ENCODE data around the gene NPTX1. TPM values are rescaled to one million over a fixed set of nuclear protein-coding genes. Genes with fewer than 3 reads are reported as not detected.

The NPTX1 gene
- total and polyA plus RNA-seq, 4 donors = 0.56 to 7.5 (median 1.2) TPM

GRCh38 chr17:80445007-80445725, 31.2 kb downstream of the NPTX1 start:
- H3K36me3 ChIP-seq (ENCODE audit: control insufficient read depth in 4 of 4, insufficient read depth in 4 of 4, low read length in 4 of 4) = no peaks in the 10 kb centered on the region
- H3K9me3 ChIP-seq (ENCODE audit: control insufficient read depth in 4 of 4, insufficient read depth in 3 of 4, low read length in 3 of 4) = no peaks in the 10 kb centered on the region
- no peak for DNase-seq
- TF ChIP-seq CTCF (IDR thresholded peaks at IDR 0.05; ENCODE audit: control extremely low read depth, extremely low read depth) = no peak
- no peak overlapping the region for H3K4me3 ChIP-seq
- peaks cover 0 to 3% (median 0%) of the 10 kb centered on the region in 5 donors for H3K4me1 ChIP-seq (ENCODE audit: control insufficient read depth in 5 of 5, insufficient read depth in 5 of 5, low read length in 5 of 5)
- no peak overlapping the region for H3K27ac ChIP-seq (ENCODE audit: low read depth in 1 of 2, low read length in 1 of 2)
- 70 to 78% methylated on average over 20 to 26 of the region's 26 CpGs for WGBS, 2 donors
- no peak overlapping the region for H3K9ac ChIP-seq (ENCODE audit: insufficient read depth in 1 of 2, low read length in 2 of 2)
- H3K27me3 ChIP-seq (ENCODE audit: control insufficient read depth in 3 of 3, insufficient read depth in 3 of 3, low read length in 2 of 3) = peaks cover 0 to 7% (median 0%) of the 10 kb centered on the region in 3 donors
- no peak for ATAC-seq (ENCODE audit: insufficient read depth, low FRiP score)

GRCh38 chr17:80444644-80444979, 31.8 kb downstream of the NPTX1 start:
- Histone ChIP-seq H3K9ac (ENCODE audit: insufficient read depth in 1 of 2, low read length in 2 of 2) (no peak overlapping the region), H3K4me1 (ENCODE audit: control insufficient read depth in 5 of 5, insufficient read depth in 5 of 5, low read length in 5 of 5) (no peaks in the 10 kb centered on the region), H3K27me3 (ENCODE audit: control insufficient read depth in 3 of 3, insufficient read depth in 3 of 3, low read length in 2 of 3) (peaks cover 0 to 7% (median 0%) of the 10 kb centered on the region in 3 donors), H3K36me3 (ENCODE audit: control insufficient read depth in 4 of 4, insufficient read depth in 4 of 4, low read length in 4 of 4) (no peaks in the 10 kb centered on the region), H3K9me3 (ENCODE audit: control insufficient read depth in 4 of 4, insufficient read depth in 3 of 4, low read length in 3 of 4) (no peaks in the 10 kb centered on the region), H3K4me3 (no peak overlapping the region), H3K27ac (ENCODE audit: low read depth in 1 of 2, low read length in 1 of 2) (no peak overlapping the region)
- WGBS, 2 donors = 82 to 84% methylated on average over 6 of the region's 6 CpGs
- ATAC-seq (ENCODE audit: insufficient read depth, low FRiP score) = no peak
- no peak for DNase-seq
- TF ChIP-seq CTCF (IDR thresholded peaks at IDR 0.05; ENCODE audit: control extremely low read depth, extremely low read depth) = no peak

- peaks cover 0 to 7% (median 0%) of the 10 kb centered on the region in 3 donors for H3K27me3 ChIP-seq (ENCODE audit: control insufficient read depth in 3 of 3, insufficient read depth in 3 of 3, low read length in 2 of 3)
- H3K4me3 ChIP-seq = no peak overlapping the region
- no peak overlapping the region for H3K9ac ChIP-seq (ENCODE audit: insufficient read depth in 1 of 2, low read length in 2 of 2)
- no peak for DNase-seq
- WGBS, 2 donors = 50 to 55% methylated on average over 30 to 31 of the region's 31 CpGs
- no peaks in the 10 kb centered on the region for H3K4me1 ChIP-seq (ENCODE audit: control insufficient read depth in 5 of 5, insufficient read depth in 5 of 5, low read length in 5 of 5)
- no peak overlapping the region for H3K27ac ChIP-seq (ENCODE audit: low read depth in 1 of 2, low read length in 1 of 2)
- TF ChIP-seq CTCF (IDR thresholded peaks at IDR 0.05; ENCODE audit: control extremely low read depth, extremely low read depth) = no peak
- H3K36me3 ChIP-seq (ENCODE audit: control insufficient read depth in 4 of 4, insufficient read depth in 4 of 4, low read length in 4 of 4) = no peaks in the 10 kb centered on the region
- ATAC-seq (ENCODE audit: insufficient read depth, low FRiP score) = no peak
- H3K9me3 ChIP-seq (ENCODE audit: control insufficient read depth in 4 of 4, insufficient read depth in 3 of 4, low read length in 3 of 4) = no peaks in the 10 kb centered on the region
Observed at GRCh38 chr17:80443916-80444643, 32.3 kb downstream of the NPTX1 start.

Measured in lung (tissue), 12 donors.